Thyroid gland (tissue), 4 donors: Measurements from ENCODE around the gene METTL9.

Experiments used
- CTCF ChIP-seq, 6 experiments: fragments of 200-600 bp in 3 of 6; fragments of 450-650 bp in 3 of 6; sonication (generic) in 3 of 6; IDR thresholded peaks; one replicate each; pipeline ENCODE4 v1.5.1; 2016 to 2019; ENCODE audit warnings: antibody characterized with exemption in 6 of 6, mild to moderate bottlenecking in 2 of 6, inconsistent platforms in 1 of 6, moderate library complexity in 1 of 6
- POLR2A ChIP-seq, 2 donors: fragments of 450-650 bp; IDR thresholded peaks; one replicate each; pipeline ENCODE4 v1.6.1; 2017; ENCODE audit warnings: antibody characterized with exemption in 2 of 2, mild to moderate bottlenecking in 2 of 2, moderate library complexity in 1 of 2

DNA sequence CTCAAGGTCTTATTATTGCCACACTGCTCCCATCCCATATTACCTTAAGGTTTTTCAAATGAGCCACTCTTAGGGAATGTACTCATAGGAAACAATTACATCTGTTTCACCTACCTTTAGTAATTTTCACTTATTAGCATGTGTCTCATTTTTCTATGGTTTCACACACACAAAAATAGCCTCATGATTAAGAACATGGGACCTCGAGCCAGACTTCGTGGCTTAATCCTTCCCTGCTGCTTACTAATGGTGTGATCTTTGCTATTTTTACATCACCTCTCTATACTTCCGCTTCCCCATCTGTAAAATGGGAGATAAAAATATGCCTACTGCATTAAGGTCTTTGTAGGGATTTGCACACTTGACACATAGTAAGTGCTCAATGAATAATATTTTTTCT, 102.9 kb downstream of the METTL9 start:
- TF ChIP-seq CTCF (IDR thresholded peaks at IDR 0.05) (no peak), POLR2A (IDR thresholded peaks at IDR 0.05) (no peak)
